HL-60 (cell line): ENCODE measurements around the gene SMARCC2.

Source experiments
- DNase-seq, 2 experiments: peaks; one replicate each; pipeline ENCODE4 v3.0.0-alpha.2; 2010 to 2020; ENCODE audit warnings: low read depth in 1 of 2, low spot score in 1 of 2
- H3K27ac ChIP-seq: fragments of 250-450 bp; sonication (Bioruptor Pico); replicated peaks from 2 replicates; pipeline ENCODE4 v1.5.1; 2020; ENCODE audit warnings: mild to moderate bottlenecking, moderate library complexity
- H3K27me3 ChIP-seq: fragments of 250-450 bp; sonication (Bioruptor Pico); 2 replicates; pipeline ENCODE4 v1.5.1; 2021; ENCODE audit warnings: mild to moderate bottlenecking, moderate library complexity; ENCODE audit not compliant: insufficient read depth, poor library complexity, severe bottlenecking
- H3K4me3 ChIP-seq: replicated peaks from 2 replicates; pipeline ENCODE4 v1.5.1; 2011; ENCODE audit warnings: mild to moderate bottlenecking, control low read depth, low read length; ENCODE audit not compliant: insufficient read depth
- CTCF ChIP-seq: IDR thresholded peaks from one replicate; pipeline ENCODE4 v1.5.1; 2011; ENCODE audit warnings: low read length, control low read depth, inconsistent platforms; ENCODE audit not compliant: insufficient read depth
- GABPA ChIP-seq: IDR thresholded peaks from 2 replicates; pipeline ENCODE4 v1.6.1; 2012; ENCODE audit warnings: low read depth
- POLR2AphosphoS5 ChIP-seq: IDR thresholded peaks from 2 replicates; pipeline ENCODE4 v1.6.1; 2012; ENCODE audit warnings: low read depth
- REST ChIP-seq: IDR thresholded peaks from 2 replicates; pipeline ENCODE4 v1.6.1; 2012; ENCODE audit warnings: low read depth; ENCODE audit not compliant: insufficient replicate concordance
- SPI1 ChIP-seq: IDR thresholded peaks from 2 replicates; pipeline ENCODE4 v1.6.1; 2012; ENCODE audit warnings: low read depth, mild to moderate bottlenecking, borderline replicate concordance

The SMARCC2 gene

GRCh38 chr12:56137853-56138571, 51.3 kb downstream of the SMARCC2 start:
- no peak overlapping the region for H3K27ac ChIP-seq
- TF ChIP-seq REST (no peak), GABPA (no peak), CTCF (no peak), SPI1 (no peak), POLR2AphosphoS5 (no peak)
- H3K27me3 ChIP-seq, result no peaks in the 10 kb centered on the region
- no peak for DNase-seq
- H3K4me3 ChIP-seq, result no peak overlapping the region

- H3K27me3 ChIP-seq, result no peaks in the 10 kb centered on the region
- TF ChIP-seq SPI1 (no peak), POLR2AphosphoS5 (no peak), GABPA (no peak), REST (no peak), CTCF (no peak)
- H3K4me3 ChIP-seq, result no peak overlapping the region
- H3K27ac ChIP-seq, result no peak overlapping the region
- DNase-seq, result no peak
Measured at GRCh38 chr12:56134897-56135296, 54.4 kb downstream of the SMARCC2 start.

GRCh38 chr12:56130876-56131275, 58.4 kb downstream of the SMARCC2 start:
- TF ChIP-seq SPI1 (no peak), POLR2AphosphoS5 (no peak), REST (no peak), GABPA (no peak), CTCF (no peak)
- Histone ChIP-seq H3K27me3 (no peaks in the 10 kb centered on the region), H3K27ac (no peak overlapping the region), H3K4me3 (no peak overlapping the region)
- DNase-seq, result no peak
